LHCN-M2 (cell line): ENCODE measurements around the gene MYZAP. TPM values are rescaled to one million over a fixed set of nuclear protein-coding genes. Genes with fewer than 3 reads are reported as not detected.

Experiments used
- DNase-seq: peaks from one replicate; pipeline ENCODE4 v3.0.0-alpha.2; 2012; ENCODE audit warnings: low read depth
- total RNA-seq: library from RNA; depleted of rRNA; stranded (reverse); fragments of >200 nt; gene quantifications from 2 replicates; pipeline ENCODE4 v1.2.3, GENCODE V29; 2014

The MYZAP gene
- total RNA-seq, 1 experiment from 2014 or later, result 0.06 TPM

DNA sequence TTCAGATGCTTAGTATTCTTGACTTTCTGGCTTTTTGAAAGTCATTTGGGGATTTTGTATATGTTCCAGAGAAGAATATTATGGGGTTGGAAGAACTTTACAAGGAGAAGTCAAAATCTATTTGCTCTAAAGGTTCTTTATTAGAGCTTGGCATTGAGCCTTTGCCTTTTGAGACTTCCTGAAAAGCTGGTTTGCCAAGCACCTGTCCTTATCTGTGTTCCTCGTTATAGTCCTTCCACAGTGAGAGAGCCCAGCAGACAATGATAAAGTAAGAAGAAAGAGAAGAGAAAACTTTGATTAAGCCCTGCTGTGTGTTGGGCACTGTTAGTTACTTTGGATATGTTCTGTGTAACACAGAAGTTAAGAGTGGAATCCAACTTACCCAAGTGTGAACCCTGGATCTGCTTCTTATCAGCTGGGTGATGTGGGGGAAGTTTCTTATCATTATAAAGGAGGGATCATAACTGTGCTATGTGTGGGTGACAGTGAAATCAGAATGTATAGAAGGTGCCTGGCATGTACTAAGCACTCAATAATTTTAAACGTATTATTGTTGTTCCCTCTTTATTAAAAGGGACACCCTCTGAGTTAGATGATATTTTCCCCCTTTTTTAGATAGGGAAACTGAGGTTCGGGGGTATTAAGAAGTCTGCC lies 70.5 kb downstream of the MYZAP start:
- DNase-seq, result no peak

DNA sequence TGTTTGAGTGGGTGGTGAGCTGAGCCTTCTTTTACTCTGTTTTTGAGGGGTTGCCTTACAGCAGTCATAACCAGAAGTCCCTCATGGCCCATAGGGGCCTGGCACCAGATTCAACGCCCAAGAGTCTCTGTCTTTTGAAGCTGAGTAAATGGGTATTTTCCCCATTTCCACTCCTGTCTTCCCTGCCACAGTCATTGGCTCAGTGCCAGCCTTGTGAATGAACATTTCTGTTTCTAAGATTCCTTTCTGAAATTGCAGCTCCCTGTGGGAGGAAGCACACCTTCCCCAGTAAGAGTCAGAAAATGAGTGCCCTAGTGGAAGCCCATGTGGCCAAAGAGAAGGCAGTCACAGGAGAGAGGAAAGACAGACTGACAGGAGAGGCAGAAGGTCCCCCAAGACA lies 71.1 kb downstream of the MYZAP start:
- no peak for DNase-seq

DNA sequence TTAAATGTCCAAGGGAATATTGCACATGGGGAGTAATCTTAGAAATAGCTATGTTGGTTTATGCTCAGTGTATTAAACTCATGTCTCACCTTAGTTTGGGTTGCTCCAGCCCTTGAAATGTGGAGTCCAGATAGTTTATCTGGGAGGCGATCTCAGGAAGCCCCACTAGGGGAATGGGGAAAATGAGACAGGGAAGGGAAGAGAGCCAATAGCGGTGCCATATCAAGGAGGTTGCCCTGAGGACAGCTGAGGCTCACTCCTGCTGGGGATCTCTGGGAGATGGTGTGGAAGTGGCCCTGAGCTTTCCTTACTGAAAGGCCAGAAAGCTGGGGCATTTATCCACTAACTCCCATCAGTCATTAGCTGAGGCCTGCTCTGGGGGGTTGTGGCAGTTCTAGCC lies 71.6 kb downstream of the MYZAP start:
- DNase-seq, result no peak

DNA sequence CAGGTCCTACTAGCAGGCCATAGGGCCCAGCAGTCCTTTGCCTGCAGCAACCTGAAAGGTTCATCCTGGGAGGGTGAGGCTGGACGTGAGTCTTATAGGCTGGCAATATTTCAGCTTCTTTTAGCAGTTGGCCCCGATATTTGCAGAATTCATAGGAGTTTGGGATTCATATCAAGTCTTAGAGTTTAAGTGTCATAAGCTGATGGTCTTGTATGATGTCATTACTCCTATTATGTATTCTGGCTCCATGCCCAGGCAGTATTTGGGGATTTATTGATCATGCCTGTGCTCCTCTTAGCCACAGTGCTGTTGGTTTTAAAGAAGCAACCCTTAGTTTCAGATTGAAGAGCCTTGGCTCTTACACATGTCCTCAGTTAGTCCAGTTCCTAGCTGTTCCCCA lies 73.5 kb downstream of the MYZAP start:
- no peak for DNase-seq

DNA sequence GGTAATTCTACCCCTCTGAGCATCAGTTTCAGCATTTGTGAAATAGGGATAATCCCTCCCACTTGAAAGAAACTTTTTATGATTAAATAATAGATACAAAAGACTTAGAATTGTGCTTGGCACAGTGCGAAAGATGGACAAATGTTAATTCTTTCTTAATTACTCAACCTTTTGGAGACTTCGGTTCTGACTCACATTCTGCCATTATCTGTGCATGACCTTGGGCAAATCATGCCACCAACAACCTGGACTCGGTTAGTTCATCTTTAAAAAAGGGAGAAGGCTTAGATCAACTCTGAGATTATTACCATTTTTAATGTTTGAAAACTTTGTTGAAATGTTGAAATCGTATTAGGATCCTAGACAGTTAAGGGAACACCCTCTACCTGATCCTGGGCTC lies 74.2 kb downstream of the MYZAP start:
- DNase-seq, result no peak

DNA sequence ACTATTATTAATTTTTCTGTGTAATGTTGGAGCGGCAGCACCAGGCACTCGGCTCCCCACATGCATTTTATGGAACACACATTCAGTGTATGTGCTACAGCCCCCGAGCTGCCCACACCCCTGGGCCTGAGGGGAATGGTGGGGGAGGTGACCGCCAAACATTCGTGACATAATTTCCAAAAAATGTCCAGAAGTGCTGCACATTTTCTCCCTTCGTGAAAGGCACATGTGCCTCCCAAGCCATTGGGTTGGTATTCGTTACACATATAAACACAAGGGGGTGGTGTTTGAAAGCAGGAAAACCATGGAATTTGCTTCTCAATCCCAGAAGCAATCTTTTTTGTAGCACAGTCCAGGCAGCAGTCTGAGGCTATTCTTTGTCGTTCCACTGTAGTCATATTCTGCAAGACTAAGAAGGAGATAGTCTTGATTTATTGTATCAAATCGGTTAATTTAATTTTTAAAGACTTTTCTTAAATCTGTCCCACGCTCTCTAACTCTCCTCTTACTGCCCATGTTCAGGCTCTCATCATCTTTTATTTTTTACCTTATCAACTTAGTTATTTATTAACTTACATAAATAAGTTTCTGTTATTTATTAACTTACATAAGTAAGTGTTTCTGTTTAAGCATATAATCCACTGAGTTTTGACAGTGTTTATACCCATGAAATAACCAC lies 75.6 kb downstream of the MYZAP start:
- peak; percentile 77 for DNase-seq

DNA sequence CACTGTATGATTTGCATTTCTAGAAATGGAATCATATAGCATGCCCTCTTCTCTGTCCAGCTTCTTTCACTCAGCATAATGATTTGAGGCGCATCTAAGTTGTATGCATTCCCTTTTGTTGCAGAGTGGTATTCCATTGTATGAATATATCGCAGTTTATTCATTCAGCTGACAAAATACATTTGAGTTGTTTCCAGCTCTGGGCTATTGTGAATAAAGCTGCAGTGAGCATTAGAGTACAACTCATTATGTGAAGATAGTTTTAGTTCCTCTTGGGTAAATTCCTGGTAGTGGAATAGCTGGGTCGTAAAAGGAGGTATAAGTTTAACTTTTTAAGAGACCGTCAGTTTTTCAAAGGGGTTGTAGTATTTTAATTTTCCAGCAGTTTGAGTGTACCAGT lies 76.3 kb downstream of the MYZAP start:
- DNase-seq, result no peak

DNA sequence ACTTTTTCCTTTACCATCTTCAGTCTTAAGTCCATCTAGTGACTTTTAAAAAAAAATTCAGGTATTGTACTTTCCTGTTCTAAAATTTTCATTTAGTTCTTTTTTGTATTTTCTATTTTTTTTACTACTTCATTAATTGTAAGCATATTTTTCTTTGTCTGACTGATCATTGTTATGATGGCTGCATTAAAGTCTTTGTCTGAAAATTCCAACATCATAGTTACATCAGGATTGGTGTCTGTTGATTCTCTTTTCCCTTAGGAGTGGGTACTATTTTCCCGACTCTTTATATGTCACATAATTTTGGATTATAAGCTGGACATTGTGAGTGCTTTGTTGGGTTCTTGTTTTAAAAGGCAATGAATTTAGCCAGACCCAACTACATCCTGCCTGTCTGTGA lies 79.9 kb downstream of the MYZAP start:
- DNase-seq, result no peak

DNA sequence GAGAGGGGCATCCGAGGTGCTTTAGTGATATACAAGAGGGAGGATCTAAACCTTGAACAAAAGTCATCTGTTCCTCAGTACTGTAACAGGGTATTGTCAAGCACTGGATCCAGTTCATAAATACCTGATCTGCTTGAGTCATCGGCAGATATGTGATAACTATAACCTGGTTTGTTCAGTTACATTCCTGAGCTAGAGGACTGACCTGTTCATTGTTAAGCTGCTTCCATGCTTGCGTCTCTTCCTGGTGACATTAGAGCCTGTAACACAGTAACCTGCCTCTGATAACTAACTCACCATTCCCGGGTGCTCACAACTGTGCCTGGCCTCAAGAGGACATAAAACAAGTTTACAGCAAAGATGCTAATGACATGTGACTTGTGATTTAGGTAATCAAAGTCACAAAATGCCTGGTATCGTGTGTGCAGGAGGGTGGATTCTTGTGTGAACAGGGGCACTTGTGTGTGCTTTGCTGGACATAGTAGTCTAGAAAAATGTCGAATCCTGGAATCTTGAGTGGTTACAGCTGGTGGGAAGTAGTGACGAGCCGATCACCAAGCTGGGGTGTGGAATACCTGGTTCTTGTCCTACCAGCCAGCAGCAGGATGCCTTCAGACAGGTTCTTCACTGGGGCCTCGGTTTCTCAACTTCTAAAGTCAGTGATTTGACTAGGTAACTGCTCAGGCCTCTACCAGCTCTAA lies 83.9 kb downstream of the MYZAP start:
- no peak for DNase-seq

DNA sequence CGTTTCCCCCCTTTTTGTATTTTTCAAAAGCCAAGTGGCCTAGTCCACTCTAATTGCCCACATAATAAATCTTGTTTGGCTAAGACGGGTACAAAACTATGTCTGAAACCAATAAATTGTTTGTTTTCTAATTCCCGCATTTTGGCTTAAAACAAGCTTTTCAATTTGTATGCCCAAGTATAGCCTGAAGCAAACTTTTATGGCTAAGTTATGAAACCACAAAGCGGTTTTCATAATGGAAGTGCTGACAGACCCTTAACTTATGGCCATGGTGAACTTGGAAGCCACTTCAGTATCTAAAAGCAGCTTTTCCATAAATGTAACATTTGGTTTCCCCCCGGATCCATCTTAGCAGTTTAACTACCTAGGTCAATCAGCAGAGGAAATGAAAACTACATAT lies 84.9 kb downstream of the MYZAP start:
- DNase-seq, result no peak

DNA sequence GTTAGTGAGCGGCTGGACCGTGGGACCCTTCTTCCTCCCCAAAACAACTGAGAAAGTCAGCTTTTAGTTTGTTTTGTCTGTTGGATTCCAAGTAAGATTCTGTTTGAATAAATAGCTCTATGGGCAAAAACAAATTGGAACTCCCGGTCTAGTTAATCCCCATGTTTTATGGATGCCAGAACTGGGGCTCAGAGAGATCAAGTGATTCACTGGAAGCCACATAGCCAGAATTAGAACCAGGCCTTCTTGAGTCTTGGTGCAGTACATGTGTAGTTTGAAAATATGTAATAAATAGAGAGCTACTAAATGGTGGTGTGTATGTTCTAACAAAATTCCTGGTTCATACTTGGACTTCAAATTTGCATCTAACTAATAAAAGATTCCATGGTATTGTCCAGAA lies 85.5 kb downstream of the MYZAP start:
- no peak for DNase-seq

DNA sequence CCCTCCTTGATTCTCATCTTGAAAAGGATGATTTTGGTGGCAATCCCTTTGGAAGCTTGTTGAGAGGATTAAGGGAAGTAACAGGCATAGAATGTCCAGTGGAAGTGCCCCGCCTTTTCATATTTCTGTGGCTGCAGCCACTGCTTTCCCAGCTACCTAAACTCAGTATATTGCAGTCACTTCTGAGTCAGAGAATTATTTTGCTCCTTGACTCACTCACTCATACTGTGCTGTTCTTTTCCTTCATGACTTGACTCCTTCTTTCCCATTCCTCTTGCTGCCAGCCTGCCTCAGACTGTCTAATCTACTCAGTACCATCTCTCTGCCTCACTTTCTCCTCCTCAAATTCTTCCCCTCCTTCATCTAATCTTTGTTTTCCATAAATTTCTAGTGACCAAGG lies 88.3 kb downstream of the MYZAP start:
- peak; percentile 91 for DNase-seq

DNA sequence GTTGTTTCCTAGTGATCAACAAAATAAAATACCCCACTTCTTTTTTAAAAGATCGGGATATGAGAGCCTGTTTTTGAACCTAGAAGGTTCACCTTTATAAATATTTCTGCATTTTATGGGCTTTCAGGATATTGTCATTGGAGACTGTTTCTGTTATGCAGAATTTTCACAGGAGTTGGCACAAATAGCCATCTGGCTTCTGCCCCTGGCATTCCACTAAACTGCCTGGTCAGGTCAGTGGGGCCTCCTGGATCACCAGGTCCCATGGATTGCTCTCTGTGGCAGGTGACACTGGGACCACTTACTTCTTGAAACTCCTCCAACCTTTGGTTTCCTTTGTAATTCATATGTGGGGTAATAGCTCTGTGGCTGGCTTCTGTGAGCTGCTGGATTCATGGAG lies 89.3 kb downstream of the MYZAP start:
- no peak for DNase-seq

DNA sequence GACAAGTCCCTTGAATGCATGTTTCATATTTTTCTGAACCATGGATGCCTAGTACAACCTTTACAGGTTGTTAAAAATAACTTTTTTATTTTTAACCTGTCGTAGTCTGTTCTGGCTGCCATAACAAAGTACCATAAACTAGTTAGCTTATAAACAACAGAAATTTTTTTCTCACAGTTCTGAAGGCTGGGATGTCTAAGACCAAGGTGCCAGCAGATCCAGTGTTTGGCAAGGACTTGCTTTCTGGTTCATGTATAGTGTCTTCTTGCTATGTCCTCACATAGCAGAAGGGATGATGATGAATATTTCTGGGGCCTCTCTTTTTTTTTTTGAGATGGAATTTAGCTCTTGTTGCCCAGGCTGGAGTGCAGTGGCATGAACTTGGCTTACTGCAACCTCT lies 91.8 kb downstream of the MYZAP start:
- no peak for DNase-seq

DNA sequence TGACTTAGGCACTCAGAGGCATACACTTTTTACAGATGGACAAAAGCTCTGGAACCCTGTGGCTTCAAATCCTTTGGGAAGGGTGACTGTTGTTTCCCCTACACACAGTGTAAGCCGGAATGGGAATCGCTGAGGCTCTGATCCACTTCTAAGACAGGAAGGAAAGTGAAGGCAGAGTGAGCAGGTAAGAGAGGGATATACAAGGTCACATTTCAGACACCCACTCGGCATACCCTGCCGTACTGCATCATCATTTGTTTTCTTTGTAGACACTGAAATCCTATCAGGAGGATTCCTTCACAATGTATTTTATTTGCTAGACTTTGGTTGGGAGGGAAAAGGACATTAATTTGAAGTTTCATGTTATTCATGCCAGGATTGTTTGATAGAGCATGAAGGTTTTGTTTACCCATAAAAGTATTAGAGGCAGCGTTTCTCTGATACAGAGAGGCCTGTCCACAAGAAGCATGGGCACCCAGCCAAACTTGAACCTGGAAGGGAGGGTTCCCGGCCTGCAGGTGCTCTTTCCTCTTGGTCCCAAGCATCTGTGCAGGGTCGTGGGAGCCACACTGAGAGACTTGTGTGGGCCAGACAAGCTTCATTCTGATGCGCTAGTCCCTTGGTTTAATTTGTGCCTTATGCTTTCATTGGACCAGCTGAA lies 92.9 kb downstream of the MYZAP start:
- DNase-seq, result no peak

DNA sequence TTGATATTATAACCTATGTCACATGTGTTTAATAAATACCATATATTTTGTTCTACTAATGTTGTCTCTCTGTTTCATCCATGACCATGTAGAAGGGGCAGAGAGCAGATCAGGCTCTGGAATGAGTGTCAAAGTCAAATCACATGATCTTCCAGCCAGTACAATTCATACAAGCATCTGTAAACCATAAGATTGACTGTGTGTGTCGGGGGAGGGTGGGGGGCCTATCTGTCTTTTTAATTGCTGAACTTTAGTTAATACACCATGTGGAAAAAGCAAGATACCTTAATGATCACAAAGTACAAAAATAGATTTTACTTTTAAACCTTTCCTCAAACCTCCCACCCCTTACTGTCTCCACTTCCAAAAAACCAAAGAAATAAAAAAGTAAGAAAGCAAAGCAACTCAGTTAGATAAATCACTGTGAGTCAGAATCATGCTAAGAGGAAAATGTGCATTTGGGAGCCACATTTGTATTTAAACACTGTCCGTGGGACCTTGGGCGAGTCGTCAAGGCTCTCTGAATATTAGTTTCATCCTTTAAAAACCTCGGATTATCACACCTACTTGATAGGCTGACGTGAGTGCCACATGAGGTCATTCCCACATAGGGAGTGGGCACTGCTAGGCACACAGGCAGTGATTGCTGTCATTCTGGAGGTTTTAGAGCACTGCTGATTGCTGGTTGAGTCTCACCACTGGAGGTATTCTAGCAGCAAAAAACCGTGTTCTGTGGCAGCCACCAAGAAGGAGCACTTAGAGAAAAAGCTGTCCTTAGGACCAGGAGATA lies 93.8 kb downstream of the MYZAP start:
- DNase-seq, result no peak

DNA sequence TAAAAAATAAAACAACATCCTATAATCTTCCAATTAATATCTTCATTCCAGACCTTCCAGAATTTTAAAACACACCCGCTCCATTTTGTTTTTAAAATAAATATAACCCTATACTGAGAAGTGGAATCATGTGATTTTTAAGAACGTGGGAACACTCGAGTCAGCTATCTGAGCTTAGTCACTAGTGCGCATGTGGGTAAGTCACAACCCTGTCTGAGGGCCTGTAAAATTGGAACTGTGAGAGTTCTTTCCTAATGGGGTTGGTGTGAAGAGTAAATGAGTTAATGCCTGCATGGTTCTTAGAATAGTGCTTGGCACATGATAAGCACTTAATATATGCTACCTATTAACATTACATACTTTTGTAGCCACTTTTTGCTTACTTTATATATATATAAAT lies 95.0 kb downstream of the MYZAP start:
- no peak for DNase-seq

DNA sequence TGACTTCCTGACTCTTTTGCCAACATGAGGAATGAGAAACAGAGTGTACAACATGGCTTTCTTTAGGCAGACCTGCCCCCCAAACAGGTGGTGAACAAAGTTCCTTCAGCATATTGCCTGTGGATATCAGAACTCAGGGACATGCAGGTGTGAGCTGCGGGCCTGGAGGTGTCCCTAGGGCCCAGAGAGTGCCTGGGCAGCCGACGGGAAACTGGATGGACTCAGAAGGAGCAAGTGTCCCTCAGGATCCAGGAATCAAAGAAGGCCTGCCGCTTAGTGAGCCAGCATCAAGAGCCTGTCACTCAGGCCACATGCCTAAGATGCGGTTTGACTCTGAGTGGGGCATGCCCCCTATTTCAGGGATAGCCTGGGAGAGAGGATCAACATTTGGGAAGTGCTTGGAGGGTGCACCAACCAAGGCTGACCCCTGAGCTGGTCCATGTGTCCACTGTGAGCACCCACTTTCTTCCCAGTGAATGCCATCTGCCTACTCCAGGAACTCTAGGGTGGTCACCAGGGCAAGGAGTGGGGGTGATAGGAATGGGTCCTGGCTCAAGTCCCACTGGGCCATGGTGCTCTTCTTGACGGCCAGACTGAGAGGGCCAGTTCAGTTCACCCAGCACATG lies 98.8 kb downstream of the MYZAP start:
- DNase-seq, result no peak

DNA sequence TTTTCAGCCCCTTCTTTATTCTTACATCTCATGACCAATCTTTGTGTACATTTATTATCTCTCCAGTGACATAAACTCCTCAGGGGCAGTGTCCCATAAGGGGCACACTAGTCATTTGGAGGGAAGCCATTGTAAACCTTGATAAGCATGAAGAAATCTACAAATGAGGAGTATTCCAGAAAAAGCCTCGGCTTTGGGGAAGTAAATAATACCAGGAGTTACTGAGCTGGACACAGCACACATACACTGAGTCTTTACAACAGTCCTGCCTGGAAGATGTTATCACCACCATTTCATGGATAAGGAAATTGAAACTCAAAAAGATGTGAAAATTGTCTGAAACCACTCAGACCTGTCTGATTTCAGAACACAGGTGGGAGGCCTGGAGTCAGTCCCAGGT lies 99.4 kb downstream of the MYZAP start:
- no peak for DNase-seq

DNA sequence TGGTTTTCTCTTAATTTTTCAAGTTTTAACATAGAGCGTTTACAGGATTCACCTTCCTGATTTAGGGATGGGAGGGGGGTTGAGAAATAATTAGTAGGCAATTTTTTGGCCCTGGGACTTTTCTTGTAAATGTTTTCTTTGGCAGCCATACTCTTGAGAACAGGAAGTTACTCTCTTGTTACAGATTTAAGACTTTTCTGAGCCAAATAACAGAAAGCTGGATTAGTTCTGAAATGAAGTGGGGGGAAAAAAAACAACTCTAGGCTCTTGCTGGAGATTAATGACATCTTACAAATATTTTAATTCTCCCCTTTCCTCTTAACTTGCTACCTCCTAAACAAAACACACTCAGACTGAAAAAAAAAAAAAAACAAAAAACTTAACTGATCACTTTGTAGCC lies 101.0 kb downstream of the MYZAP start:
- peak; percentile 54 for DNase-seq

DNA sequence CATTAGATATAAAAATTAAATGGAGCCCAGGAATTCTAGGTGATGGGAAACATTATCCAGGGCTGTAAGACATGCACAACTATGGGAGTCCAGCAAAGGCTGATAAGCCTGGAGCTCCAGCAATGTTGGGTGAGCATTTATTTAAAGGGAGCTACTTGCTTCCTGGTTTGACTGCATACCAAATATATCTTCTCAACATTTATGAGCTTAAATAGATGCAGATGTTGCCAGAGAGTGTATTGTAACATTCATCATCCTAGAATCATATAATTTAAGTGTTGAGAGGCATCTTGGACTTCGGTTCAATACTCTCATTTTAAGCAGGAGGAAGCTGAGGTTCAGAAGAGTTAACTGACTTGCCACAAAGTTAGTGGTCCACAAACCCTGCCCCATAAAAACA lies 102.6 kb downstream of the MYZAP start:
- DNase-seq, result no peak
